WTC11 (cell line): ENCODE results near the gene ITPK1. TPM values are rescaled to one million over a fixed set of nuclear protein-coding genes. Genes with fewer than 3 reads are reported as not detected.

Source experiments
- ATAC-seq: fragments of 200-7000 bp; cut with Tn5 transposase; 2 replicates; pipeline ENCODE4 v1.10.0; 2021; ENCODE audit warnings: mild to moderate bottlenecking, moderate library complexity
- CTCF ChIA-PET: fragments of 300-600 bp; sonication (Branson Sonifier 250); formaldehyde crosslinking; loops from one replicate; lab custom pipeline; 2021; ENCODE audit warnings: antibody characterized with exemption; lab: Charles Lee
- POLR2A ChIA-PET: fragments of 350-600 bp; sonication (Branson Sonifier 250); formaldehyde crosslinking; loops from one replicate; lab custom pipeline; 2021; ENCODE audit warnings: antibody characterized with exemption; lab: Charles Lee
- DNase-seq: peaks from one replicate; pipeline ENCODE4 v3.0.0; 2021; ENCODE audit warnings: low spot score
- H3K27ac Mint-ChIP-seq: 2 replicates; pipeline ENCODE4 v1.8.0; 2021; ENCODE audit warnings: mixed read lengths
- H3K27me3 Mint-ChIP-seq: 2 replicates; pipeline ENCODE4 v1.8.0; 2021; ENCODE audit warnings: low read depth, mild to moderate bottlenecking, moderate library complexity, mixed read lengths
- H3K36me3 Mint-ChIP-seq: 2 replicates; pipeline ENCODE4 v1.8.0; 2021; ENCODE audit warnings: mixed read lengths
- H3K4me1 Mint-ChIP-seq: 2 replicates; pipeline ENCODE4 v1.8.0; 2022; ENCODE audit warnings: mixed read lengths
- H3K4me3 Mint-ChIP-seq: 2 replicates; pipeline ENCODE4 v1.8.0; 2021; ENCODE audit warnings: mild to moderate bottlenecking, moderate library complexity, mixed read lengths
- H3K9me3 Mint-ChIP-seq: 2 replicates; pipeline ENCODE4 v1.8.0; 2021; ENCODE audit warnings: mixed read lengths
- CBFB ChIP-seq: sonication (generic); formaldehyde crosslinking; IDR thresholded peaks from 2 replicates; pipeline ENCODE4 v1.8.1; 2022; ENCODE audit warnings: mild to moderate bottlenecking, low read depth, missing genetic modification reagents
- CREM ChIP-seq: sonication (generic); formaldehyde crosslinking; IDR thresholded peaks from 2 replicates; pipeline ENCODE4 v1.8.1; 2022; ENCODE audit warnings: mild to moderate bottlenecking, missing genetic modification reagents, moderate library complexity
- ESRRA ChIP-seq: sonication (generic); formaldehyde crosslinking; IDR thresholded peaks from 2 replicates; pipeline ENCODE4 v1.8.1; 2022; ENCODE audit warnings: mild to moderate bottlenecking, missing genetic modification reagents, borderline replicate concordance
- FOXP1 ChIP-seq: sonication (generic); formaldehyde crosslinking; IDR thresholded peaks from 2 replicates; pipeline ENCODE4 v1.8.0; 2022; ENCODE audit warnings: missing genetic modification reagents, mild to moderate bottlenecking, moderate library complexity, borderline replicate concordance
- GABPB1 ChIP-seq: sonication (generic); formaldehyde crosslinking; IDR thresholded peaks from 2 replicates; pipeline ENCODE4 v1.8.1; 2023; ENCODE audit warnings: mild to moderate bottlenecking, missing genetic modification reagents
- GRHL2 ChIP-seq: fragments of 250-450 bp; sonication (Bioruptor Pico); IDR thresholded peaks from 2 replicates; pipeline ENCODE4 v1.8.0; 2022; ENCODE audit warnings: mild to moderate bottlenecking, moderate library complexity; ENCODE audit not compliant: insufficient replicate concordance, severe bottlenecking
- NFE2L1 ChIP-seq: sonication (generic); formaldehyde crosslinking; IDR thresholded peaks from 2 replicates; pipeline ENCODE4 v1.8.1; 2023; ENCODE audit warnings: missing genetic modification reagents
- NFYB ChIP-seq: sonication (generic); formaldehyde crosslinking; conservative IDR thresholded peaks from 2 replicates; pipeline ENCODE4 v1.8.0; 2022; ENCODE audit warnings: low read depth, missing genetic modification reagents
- NR1H2 ChIP-seq: sonication (generic); formaldehyde crosslinking; IDR thresholded peaks from 2 replicates; pipeline ENCODE4 v1.9.0; 2021; ENCODE audit warnings: mild to moderate bottlenecking, moderate library complexity, missing genetic modification reagents
- NR3C1 ChIP-seq: sonication (generic); formaldehyde crosslinking; conservative IDR thresholded peaks from 2 replicates; pipeline ENCODE4 v1.8.1; 2023; ENCODE audit warnings: low read depth, mild to moderate bottlenecking, missing genetic modification reagents
- RELA ChIP-seq: sonication (generic); formaldehyde crosslinking; IDR thresholded peaks from 2 replicates; pipeline ENCODE4 v1.8.1; 2022; ENCODE audit warnings: missing genetic modification reagents, mild to moderate bottlenecking, borderline replicate concordance
- SOX15 ChIP-seq: fragments of 250-450 bp; sonication (Bioruptor Pico); IDR thresholded peaks from 2 replicates; pipeline ENCODE4 v1.9.0; 2021; ENCODE audit warnings: mild to moderate bottlenecking
- TCF7 ChIP-seq: sonication (generic); formaldehyde crosslinking; IDR thresholded peaks from 2 replicates; pipeline ENCODE4 v1.8.0; 2022; ENCODE audit warnings: mild to moderate bottlenecking, low read depth, missing genetic modification reagents, moderate library complexity
- TEAD4 ChIP-seq: sonication (generic); formaldehyde crosslinking; IDR thresholded peaks from 2 replicates; pipeline ENCODE4 v1.8.0; 2022; ENCODE audit warnings: mild to moderate bottlenecking, missing genetic modification reagents
- ZBTB21 ChIP-seq: sonication (generic); formaldehyde crosslinking; IDR thresholded peaks from 2 replicates; pipeline ENCODE4 v1.8.1; 2023; ENCODE audit warnings: mild to moderate bottlenecking, missing genetic modification reagents, borderline replicate concordance
- ZNF219 ChIP-seq: sonication (generic); formaldehyde crosslinking; IDR thresholded peaks from 2 replicates; pipeline ENCODE4 v1.8.0; 2023; ENCODE audit warnings: missing genetic modification reagents, mild to moderate bottlenecking, borderline replicate concordance
- ZNF232 ChIP-seq: sonication (generic); formaldehyde crosslinking; IDR thresholded peaks from 2 replicates; pipeline ENCODE4 v1.8.0; 2022; ENCODE audit warnings: mild to moderate bottlenecking, missing genetic modification reagents
- total RNA-seq: library from RNA; stranded (reverse); gene quantifications from 3 replicates; pipeline ENCODE4 v1.2.3, GENCODE V29; 2021
- TF ChIP-seq, protein P1 (sequence below): fragments of 250-450 bp; sonication (Bioruptor Pico); conservative IDR thresholded peaks from 2 replicates; pipeline ENCODE4 v1.9.0; 2021; ENCODE audit warnings: mild to moderate bottlenecking
- TF ChIP-seq, protein P2 (sequence below): fragments of 250-450 bp; sonication (Bioruptor Pico); IDR thresholded peaks from 2 replicates; pipeline ENCODE4 v1.8.0; 2021; ENCODE audit warnings: mild to moderate bottlenecking
- TF ChIP-seq, protein P3 (sequence below): sonication (generic); formaldehyde crosslinking; conservative IDR thresholded peaks from 2 replicates; pipeline ENCODE4 v1.8.1; 2023; ENCODE audit warnings: mild to moderate bottlenecking, low read depth, missing genetic modification reagents, moderate library complexity
- TF ChIP-seq, protein P4 (sequence below): fragments of 250-450 bp; sonication (Bioruptor Pico); IDR thresholded peaks from 2 replicates; pipeline ENCODE4 v2.1.2; 2022; ENCODE audit warnings: mild to moderate bottlenecking, moderate library complexity
- TF ChIP-seq, protein P5 (sequence below): sonication (generic); formaldehyde crosslinking; IDR thresholded peaks from 2 replicates; pipeline ENCODE4 v1.8.1; 2022; ENCODE audit warnings: low read depth, missing genetic modification reagents, borderline replicate concordance

Gene ITPK1
- total RNA-seq, 1 experiment from 2014 or later = 144 TPM

DNA sequence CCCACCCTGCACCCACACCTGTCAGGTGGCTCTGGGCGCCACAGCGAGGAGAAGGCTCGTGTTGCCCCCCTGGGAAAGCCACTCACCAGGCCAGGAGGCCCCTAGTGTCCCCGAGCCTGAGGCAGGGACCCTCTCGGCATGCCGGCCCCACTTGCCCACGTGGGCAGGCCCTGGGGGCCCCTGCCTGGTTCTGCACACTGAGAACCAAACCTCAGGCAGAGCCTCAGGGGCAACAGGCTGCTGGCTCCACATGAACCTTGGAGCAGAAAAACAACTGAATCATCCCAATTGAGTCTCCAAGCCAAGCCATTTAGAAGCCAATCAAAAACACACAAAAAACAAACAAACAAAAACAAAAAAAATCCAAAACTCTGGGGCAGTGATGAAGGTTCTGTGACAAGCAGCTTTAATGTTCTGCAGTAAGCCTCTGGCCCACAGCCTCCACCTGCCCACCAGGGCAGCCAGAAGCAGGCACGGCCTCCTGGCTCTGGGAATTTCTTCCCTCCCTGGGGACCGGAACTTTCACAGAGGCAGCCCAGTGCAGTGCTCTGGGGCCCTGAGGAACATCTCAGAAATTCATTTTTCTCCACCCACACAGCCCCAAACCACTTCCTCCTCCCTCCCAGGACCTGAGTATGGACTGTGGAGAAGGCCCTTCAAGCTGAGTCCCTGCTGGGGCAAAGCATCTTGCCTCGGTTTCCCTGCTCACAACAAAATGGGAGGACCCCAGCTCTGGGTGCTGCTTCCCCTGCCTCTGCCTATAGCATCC lies 102.6 kb downstream of the ITPK1 start (continued):
- TF ChIP-seq GRHL2 (CRISPR knock-in tag) = no peak
- no peak for TF ChIP-seq TCF7 (CRISPR knock-in tag)
- no peak for TF ChIP-seq NR3C1 (CRISPR knock-in tag)
- TF ChIP-seq, protein P1, sequence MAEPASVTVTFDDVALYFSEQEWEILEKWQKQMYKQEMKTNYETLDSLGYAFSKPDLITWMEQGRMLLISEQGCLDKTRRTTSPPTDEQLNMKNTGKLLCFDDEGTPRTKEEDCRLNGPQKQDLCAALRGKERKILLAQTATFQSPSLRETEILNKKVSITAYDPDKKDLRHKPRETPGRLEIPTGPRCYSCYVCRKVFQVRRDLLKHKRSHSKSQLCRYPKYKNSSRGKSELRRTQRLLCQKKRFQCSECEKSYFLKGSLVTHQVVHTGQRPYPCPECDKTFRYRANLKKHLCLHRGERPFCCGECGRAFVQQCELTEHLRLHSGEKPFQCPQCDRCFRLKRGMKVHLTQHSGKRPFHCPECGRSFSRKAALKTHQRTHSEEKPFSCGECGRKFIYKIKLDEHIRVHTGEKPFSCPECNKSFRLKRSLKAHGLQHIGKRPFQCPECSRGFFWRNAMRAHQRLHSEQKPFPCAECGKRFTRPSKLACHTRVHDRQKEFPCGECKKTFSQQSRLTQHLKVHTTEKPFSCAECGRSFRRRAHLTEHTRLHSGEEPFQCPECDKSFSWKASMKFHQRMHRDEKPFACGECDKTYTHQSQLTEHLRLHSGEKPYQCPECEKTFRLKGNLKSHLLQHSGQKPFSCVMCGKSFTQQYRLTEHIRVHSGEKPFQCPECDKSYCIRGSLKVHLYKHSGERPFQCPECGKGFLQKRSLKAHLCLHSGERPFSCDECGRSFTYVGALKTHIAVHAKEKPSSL (CRISPR knock-in tag) = no peak
- TF ChIP-seq, protein P2, sequence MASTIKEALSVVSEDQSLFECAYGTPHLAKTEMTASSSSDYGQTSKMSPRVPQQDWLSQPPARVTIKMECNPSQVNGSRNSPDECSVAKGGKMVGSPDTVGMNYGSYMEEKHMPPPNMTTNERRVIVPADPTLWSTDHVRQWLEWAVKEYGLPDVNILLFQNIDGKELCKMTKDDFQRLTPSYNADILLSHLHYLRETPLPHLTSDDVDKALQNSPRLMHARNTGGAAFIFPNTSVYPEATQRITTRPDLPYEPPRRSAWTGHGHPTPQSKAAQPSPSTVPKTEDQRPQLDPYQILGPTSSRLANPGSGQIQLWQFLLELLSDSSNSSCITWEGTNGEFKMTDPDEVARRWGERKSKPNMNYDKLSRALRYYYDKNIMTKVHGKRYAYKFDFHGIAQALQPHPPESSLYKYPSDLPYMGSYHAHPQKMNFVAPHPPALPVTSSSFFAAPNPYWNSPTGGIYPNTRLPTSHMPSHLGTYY (CRISPR knock-in tag) = no peak
- TF ChIP-seq ZNF219 (CRISPR knock-in tag) = no peak
- no peak for TF ChIP-seq CREM

DNA sequence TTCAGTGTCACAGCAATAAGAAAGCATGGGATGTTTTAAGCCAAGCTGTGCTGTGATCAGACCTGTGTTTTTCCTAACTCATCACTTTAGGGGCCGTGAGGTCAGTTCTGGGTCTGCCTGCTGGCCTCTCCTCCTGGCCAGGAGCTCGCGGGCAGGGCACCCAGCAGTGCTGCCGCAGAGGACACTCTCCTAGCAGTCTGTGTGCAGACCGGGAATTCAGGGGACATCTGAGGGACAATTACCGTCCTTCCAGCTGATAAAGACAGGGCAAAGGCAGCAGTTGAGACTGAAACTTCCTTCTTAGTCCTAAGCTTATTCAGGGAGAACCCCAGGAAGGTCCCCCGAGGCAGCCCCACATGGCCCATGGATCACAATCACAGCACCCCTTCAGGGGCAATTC lies 103.2 kb downstream of the ITPK1 start:
- no peak overlapping the region for H3K4me3 Mint-ChIP-seq
- POLR2A ChIA-PET = no interaction called here
- ATAC-seq (no peak), DNase-seq (no peak)
- H3K36me3 Mint-ChIP-seq = peaks cover 6% of the 10 kb centered on the region; the same call in 1 of the 2 replicates
- CTCF ChIA-PET = interaction anchor here (0.6 to 2.6 kb wide), 3 partner anchors 8 to 120 kb away, joined by 3 to 6 read pairs (median 3); no protein-coding TSS in a partner anchor
- H3K27ac Mint-ChIP-seq = no peak overlapping the region
- H3K4me1 Mint-ChIP-seq = peaks cover 22% of the 10 kb centered on the region
- H3K9me3 Mint-ChIP-seq = no peaks in the 10 kb centered on the region
- H3K27me3 Mint-ChIP-seq = no peaks in the 10 kb centered on the region
- TF ChIP-seq RELA (CRISPR knock-in tag) (no peak), CBFB (CRISPR knock-in tag) (no peak), NFE2L1 (CRISPR knock-in tag) (no peak), ZNF232 (CRISPR knock-in tag) (no peak), NR1H2 (CRISPR knock-in tag) (no peak), TEAD4 (CRISPR knock-in tag) (no peak), SOX15 (CRISPR knock-in tag) (no peak), GABPB1 (CRISPR knock-in tag) (no peak), ESRRA (CRISPR knock-in tag) (no peak), FOXP1 (CRISPR knock-in tag) (no peak), NFYB (CRISPR knock-in tag) (no peak), ZBTB21 (no peak)
- TF ChIP-seq, protein P2 (CRISPR knock-in tag) = no peak
- TF ChIP-seq, protein P1 (CRISPR knock-in tag) = no peak
- TF ChIP-seq, protein P3, sequence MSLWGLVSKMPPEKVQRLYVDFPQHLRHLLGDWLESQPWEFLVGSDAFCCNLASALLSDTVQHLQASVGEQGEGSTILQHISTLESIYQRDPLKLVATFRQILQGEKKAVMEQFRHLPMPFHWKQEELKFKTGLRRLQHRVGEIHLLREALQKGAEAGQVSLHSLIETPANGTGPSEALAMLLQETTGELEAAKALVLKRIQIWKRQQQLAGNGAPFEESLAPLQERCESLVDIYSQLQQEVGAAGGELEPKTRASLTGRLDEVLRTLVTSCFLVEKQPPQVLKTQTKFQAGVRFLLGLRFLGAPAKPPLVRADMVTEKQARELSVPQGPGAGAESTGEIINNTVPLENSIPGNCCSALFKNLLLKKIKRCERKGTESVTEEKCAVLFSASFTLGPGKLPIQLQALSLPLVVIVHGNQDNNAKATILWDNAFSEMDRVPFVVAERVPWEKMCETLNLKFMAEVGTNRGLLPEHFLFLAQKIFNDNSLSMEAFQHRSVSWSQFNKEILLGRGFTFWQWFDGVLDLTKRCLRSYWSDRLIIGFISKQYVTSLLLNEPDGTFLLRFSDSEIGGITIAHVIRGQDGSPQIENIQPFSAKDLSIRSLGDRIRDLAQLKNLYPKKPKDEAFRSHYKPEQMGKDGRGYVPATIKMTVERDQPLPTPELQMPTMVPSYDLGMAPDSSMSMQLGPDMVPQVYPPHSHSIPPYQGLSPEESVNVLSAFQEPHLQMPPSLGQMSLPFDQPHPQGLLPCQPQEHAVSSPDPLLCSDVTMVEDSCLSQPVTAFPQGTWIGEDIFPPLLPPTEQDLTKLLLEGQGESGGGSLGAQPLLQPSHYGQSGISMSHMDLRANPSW (CRISPR knock-in tag) = no peak
- TF ChIP-seq, protein P4, sequence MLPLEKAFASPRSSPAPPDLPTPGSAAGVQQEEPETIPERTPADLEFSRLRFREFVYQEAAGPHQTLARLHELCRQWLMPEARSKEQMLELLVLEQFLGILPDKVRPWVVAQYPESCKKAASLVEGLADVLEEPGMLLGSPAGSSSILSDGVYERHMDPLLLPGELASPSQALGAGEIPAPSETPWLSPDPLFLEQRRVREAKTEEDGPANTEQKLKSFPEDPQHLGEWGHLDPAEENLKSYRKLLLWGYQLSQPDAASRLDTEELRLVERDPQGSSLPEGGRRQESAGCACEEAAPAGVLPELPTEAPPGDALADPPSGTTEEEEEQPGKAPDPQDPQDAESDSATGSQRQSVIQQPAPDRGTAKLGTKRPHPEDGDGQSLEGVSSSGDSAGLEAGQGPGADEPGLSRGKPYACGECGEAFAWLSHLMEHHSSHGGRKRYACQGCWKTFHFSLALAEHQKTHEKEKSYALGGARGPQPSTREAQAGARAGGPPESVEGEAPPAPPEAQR (CRISPR knock-in tag) = no peak
- TF ChIP-seq, protein P5, sequence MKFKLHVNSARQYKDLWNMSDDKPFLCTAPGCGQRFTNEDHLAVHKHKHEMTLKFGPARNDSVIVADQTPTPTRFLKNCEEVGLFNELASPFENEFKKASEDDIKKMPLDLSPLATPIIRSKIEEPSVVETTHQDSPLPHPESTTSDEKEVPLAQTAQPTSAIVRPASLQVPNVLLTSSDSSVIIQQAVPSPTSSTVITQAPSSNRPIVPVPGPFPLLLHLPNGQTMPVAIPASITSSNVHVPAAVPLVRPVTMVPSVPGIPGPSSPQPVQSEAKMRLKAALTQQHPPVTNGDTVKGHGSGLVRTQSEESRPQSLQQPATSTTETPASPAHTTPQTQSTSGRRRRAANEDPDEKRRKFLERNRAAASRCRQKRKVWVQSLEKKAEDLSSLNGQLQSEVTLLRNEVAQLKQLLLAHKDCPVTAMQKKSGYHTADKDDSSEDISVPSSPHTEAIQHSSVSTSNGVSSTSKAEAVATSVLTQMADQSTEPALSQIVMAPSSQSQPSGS = no peak
